Measurements from ENCODE around the gene MRPL30. TPM values are rescaled to one million over a fixed set of nuclear protein-coding genes. Genes with fewer than 3 reads are reported as not detected.
A peak's percentile ranks its signal among the peaks of the same experiment; 100 is the strongest.

Gene MRPL30
- total RNA-seq, 1 experiment from 2014 or later: 28.7 TPM

- TF ChIP-seq ARID4B (CRISPR knock-in tag; IDR thresholded peaks at IDR 0.05; ENCODE audit: borderline replicate concordance) (no peak), ZNF425 (CRISPR knock-in tag; conservative IDR thresholded peaks at IDR 0.05) (no peak), MYBL2 (CRISPR knock-in tag; IDR thresholded peaks at IDR 0.05) (no peak)
Measured at GRCh38 chr2:99139003-99139402, 42.0 kb upstream of the MRPL30 start (continued).

GRCh38 chr2:99140056-99140859 is 40.7 kb upstream of the MRPL30 start:
- ATAC-seq (no peak), DNase-seq (ENCODE audit: low spot score) (no peak)
- Mint-ChIP-seq H3K9me3 (peaks cover 28% of the 10 kb centered on the region), H3K4me3 (peak overlapping the region; percentile 93), H3K27me3 (ENCODE audit: low read depth) (peaks cover 14% of the 10 kb centered on the region), H3K4me1 (peaks cover 16% of the 10 kb centered on the region), H3K36me3 (peaks cover 36% of the 10 kb centered on the region), H3K27ac (peak overlapping the region; percentile 79)
- ChIA-PET POLR2A (interaction anchor here (0.9 to 2.3 kb wide), 3 partner anchors 14 to 197 kb away, joined by 5 to 18 read pairs (median 9); partner anchors contain the start of genes EIF5B, LIPT1, MITD1 and MRPL30), CTCF (interaction anchor here (0.8 to 2.2 kb wide), 7 partner anchors 15 to 506 kb away, joined by 3 to 9 read pairs (median 4); partner anchors contain the start of genes LIPT1 and TSGA10)
- no peak for TF ChIP-seq NR3C1 (CRISPR knock-in tag; conservative IDR thresholded peaks at IDR 0.05; ENCODE audit: low read depth)
- TF ChIP-seq AFF4 (CRISPR knock-in tag; IDR thresholded peaks at IDR 0.05; ENCODE audit: borderline replicate concordance): no peak
- TF ChIP-seq FOXK1 (CRISPR knock-in tag; IDR thresholded peaks at IDR 0.05): no peak
- TF ChIP-seq OVOL2 (CRISPR knock-in tag; IDR thresholded peaks at IDR 0.05; ENCODE audit: borderline replicate concordance): no peak

GRCh38 chr2:99140860-99141109 is 40.2 kb upstream of the MRPL30 start:
- Mint-ChIP-seq H3K4me1 (peaks cover 16% of the 10 kb centered on the region), H3K27ac (peak overlapping the region; percentile 79), H3K9me3 (peaks cover 25% of the 10 kb centered on the region), H3K36me3 (peaks cover 32% of the 10 kb centered on the region), H3K27me3 (ENCODE audit: low read depth) (peaks cover 11% of the 10 kb centered on the region), H3K4me3 (peak overlapping the region; percentile 93)
- POLR2A ChIA-PET: interaction anchor here (0.6 to 2.3 kb wide), 4 partner anchors 13 to 423 kb away, joined by 5 to 18 read pairs (median 10); partner anchors contain the start of genes EIF5B, LIPT1, MITD1 and MRPL30
- DNase-seq (ENCODE audit: low spot score) (no peak), ATAC-seq (no peak; the same call in 1 of the 2 replicates)
- CTCF ChIA-PET: interaction anchor here (0.8 to 2.2 kb wide), 8 partner anchors 14 to 506 kb away, joined by 3 to 9 read pairs (median 4); partner anchors contain the start of genes LIPT1 and TSGA10
- TF ChIP-seq ATF1 (CRISPR knock-in tag; IDR thresholded peaks at IDR 0.05): no peak
- no peak for TF ChIP-seq CREB1 (CRISPR knock-in tag; IDR thresholded peaks at IDR 0.05)
- no peak for TF ChIP-seq PRRX2 (CRISPR knock-in tag; IDR thresholded peaks at IDR 0.05)
- peak; percentile 54; the same call in 1 of the 2 replicates for TF ChIP-seq ZNF219 (CRISPR knock-in tag; IDR thresholded peaks at IDR 0.05; ENCODE audit: borderline replicate concordance)
- peak; percentile 53 for TF ChIP-seq MAX (CRISPR knock-in tag; IDR thresholded peaks at IDR 0.05)
- TF ChIP-seq ZMAT4 (CRISPR knock-in tag; IDR thresholded peaks at IDR 0.05): no peak
- TF ChIP-seq TEAD1 (CRISPR knock-in tag; IDR thresholded peaks at IDR 0.05): peak; percentile 50; the same call in 1 of the 2 replicates
- TF ChIP-seq HMGXB4 (CRISPR knock-in tag; IDR thresholded peaks at IDR 0.05): peak; percentile 54; the same call in 1 of the 2 replicates
- TF ChIP-seq ZNF396 (CRISPR knock-in tag; IDR thresholded peaks at IDR 0.05; ENCODE audit: borderline replicate concordance): no peak
